HG03280 (cell line): ENCODE results near the gene TIGD1.

ENCODE experiments used
- ATAC-seq: cut with Tn5 transposase; IDR thresholded peaks from one replicate; pipeline ENCODE4 v1.9.1; 2021; ENCODE audit warnings: mild to moderate bottlenecking, moderate library complexity; ENCODE audit not compliant: unreplicated experiment

The TIGD1 gene

DNA sequence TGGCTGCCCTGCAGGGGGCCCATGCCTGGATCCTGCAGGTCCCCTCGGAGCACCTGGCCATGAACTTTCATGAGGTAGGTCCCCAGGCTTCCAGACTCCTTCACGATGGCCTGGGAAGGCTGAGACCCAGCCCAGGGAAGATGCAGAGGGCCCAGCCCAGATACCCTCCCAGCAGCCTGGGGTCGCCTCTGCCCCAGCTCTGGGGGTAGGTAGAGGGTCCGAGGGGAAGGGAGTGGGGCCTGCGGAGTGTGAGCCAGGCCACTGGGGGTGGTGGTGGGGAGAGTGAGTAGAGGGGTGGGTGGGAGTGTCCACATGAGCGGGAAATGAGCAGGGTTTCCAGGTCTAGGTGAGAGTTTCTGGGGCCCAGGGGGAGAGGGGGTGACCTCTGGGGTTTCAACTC is 25.6 kb downstream of the TIGD1 start:
- no peak for ATAC-seq

DNA sequence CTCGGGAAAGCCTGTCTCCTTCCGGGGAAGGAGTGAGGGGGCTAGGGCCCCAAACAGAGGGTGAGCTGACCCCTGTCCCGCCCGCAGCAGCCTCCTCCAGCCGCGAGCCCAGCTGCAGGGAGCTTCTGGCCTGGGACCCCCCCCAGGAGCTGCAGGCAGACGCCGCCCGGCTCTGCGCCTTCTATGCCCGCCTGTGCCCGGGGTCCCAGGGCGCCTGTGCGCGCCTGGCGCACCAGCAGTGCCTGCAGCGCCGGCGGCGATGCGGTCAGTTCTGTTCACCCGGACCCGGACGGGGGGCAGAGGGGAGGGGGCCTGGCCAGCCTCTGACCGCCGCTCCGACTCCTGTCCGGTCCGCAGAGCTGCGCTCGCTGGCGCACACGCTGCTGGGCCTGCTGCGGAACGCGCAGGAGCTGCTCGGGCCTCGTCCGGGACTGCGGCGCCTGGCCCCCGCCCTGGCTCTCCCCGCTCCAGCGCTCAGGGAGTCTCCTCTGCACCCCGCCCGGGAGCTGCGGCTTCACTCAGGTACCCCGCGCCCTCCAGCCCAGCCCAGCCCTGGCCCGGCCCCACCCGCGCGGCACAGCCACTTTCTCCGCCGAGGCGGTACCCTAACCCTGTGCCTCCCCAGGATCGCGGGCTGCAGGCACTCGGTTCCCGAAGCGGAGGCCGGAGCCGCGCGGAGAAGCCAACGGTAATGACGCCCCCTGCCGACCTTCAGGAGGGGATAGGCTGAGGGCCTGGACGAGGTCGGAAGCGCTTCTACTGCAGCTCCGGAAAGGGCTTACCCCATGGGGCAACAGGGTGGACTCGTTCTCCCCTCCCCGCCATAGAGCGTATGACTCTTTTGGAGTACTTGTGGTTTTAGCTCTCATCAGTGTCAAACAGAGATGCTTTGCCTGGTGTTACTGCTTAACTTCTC is 26.4 kb downstream of the TIGD1 start:
- no peak for ATAC-seq

DNA sequence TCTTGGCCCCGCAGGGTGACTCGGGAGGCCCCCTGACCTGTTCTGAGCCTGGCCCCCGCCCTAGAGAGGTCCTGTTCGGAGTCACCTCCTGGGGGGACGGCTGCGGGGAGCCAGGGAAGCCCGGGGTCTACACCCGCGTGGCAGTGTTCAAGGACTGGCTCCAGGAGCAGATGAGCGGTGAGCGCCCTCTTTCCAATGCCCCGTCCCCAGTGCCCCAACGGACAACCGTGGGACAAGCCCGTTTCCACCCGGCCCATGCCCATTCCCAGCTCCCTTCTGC is 27.0 kb downstream of the TIGD1 start:
- no peak for ATAC-seq

DNA sequence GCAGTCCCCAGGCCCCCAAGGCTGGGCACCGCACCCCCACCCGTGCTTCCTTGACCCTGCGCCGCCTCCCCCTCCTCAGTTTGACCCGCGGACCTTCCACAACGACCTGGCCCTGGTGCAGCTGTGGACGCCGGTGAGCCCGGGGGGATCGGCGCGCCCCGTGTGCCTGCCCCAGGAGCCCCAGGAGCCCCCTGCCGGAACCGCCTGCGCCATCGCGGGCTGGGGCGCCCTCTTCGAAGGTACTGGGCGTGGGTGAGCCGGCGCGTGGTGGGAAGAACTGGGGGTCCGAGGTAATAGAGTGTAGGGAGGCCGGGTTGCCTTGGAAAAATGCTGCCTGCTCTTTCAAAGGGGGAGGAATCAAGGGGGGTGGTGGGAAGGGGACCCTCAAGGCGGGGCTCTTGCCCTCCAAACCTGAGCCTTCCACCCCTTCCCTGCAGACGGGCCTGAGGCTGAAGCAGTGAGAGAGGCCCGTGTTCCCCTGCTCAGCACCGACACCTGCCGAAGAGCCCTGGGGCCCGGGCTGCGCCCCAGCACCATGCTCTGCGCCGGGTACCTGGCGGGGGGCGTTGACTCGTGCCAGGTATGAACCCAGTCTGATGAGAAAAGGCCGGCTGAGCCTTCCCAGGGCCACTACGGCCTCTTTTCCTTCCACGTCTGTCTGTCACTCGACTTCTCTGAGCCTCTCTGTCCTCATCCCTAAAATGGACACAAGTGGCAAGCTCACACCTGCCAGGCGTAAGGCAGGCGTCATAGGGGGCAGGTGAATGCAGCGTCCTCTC is 27.5 kb downstream of the TIGD1 start:
- ATAC-seq = no peak

- ATAC-seq = no peak
These were observed 28.3 kb downstream of the TIGD1 start for GRCh38 chr2:232521959-232522622.

DNA sequence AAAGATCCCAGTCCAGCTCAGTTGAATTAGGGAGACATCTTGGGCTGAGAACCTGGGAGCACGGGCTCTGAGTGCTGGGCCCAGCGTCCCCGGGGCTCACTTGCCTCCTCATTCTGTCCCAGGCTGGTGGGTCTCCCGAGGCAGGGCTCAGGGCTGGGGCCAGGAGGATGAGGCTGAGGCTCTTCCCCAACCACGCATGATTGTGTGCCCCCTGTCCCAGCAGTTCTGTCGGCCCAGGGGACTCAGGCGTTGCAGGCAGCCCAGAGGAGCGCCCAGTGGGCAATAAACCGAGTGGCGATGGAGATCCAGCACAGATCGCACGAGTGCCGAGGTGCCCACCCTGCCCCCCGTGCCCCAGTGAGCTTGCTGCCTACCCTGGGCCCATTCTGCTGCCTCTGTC is 29.3 kb downstream of the TIGD1 start:
- ATAC-seq = no peak

DNA sequence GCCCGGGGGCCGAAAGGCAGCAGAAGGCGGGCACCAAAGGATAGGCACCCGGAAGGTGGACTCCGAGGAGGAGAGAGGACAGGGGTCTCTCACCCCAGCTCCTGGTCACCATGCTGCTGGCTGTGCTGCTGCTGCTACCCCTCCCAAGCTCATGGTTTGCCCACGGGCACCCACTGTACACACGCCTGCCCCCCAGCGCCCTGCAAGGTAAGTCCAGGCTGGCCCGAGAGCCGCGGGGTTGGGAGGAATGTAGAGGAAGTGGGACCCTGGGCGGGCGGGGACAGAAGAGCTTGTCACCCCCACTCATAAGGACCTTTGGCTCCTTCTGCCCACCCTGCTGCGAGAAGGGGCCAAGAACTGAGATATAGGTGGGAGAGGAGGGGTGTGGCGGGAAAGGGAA is 29.9 kb downstream of the TIGD1 start:
- ATAC-seq = no peak

- no peak for ATAC-seq
These were observed 30.5 kb downstream of the TIGD1 start, which contains the start of gene PRSS56 for GRCh38 chr2:232519581-232520438. Gene PRSS56, plus strand, starts transcription at chr2:232520388. Its CDS starts 211 bp downstream, at chr2:232520599.

- no peak for ATAC-seq
These were observed 31.5 kb downstream of the TIGD1 start for GRCh38 chr2:232518844-232519243.

DNA sequence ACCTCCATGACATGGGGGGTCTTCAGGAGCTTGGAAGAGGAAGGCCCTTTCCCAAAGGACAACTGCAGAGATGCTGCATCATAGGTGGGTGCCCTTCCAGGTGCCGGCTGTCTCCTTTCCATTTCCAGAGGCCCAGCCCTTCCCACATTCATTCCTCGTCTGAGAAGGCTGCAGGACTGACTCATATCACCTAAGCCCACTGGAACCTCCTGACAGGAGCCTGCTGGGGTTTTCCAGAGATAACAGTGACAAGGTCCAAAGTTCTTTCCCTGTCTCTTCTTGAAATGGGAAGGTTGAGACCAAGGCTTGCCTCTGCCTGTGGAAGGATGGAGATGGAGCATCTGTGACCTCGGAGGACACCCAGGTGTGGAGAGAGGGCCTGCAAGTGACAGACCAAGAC is 33.8 kb downstream of the TIGD1 start:
- ATAC-seq = no peak

DNA sequence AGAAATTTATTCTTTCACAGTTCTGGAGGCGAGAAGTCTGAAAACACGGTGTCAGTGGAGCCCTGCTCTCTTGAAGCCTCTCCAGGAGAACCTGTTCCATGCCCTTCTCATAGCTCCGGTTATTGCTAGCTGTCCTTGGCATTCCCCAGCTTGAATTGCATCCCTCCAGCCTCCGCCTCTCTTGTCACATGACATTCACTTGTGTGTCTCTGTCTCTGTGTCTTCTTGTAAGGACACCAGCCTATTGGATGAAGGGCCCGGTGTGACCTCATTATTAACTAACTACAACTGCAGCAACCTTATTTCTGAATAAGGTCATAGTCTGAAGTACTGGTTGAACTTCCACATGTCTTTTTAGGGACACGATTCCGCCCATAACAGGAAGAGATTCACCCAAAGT is 34.7 kb downstream of the TIGD1 start:
- ATAC-seq = no peak

DNA sequence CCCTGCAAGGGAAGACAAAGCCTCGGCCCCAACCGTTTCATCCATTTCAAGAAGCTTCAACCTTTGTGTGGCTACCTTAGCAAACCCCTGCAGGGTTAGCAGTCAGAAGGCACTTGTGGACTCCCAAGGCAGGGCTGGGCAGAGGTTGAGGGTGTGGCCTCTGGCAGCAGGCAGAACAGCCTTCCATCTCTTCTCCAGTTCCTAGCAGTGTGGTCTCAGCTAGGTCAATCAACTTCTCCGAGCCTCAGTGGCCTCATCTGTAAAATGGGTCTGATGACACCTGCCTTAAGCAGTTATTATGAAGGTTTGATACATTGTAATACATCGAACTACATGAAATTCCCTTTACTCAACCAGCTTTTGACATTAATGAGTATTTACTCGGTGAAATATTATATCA is 37.0 kb downstream of the TIGD1 start:
- no peak for ATAC-seq

DNA sequence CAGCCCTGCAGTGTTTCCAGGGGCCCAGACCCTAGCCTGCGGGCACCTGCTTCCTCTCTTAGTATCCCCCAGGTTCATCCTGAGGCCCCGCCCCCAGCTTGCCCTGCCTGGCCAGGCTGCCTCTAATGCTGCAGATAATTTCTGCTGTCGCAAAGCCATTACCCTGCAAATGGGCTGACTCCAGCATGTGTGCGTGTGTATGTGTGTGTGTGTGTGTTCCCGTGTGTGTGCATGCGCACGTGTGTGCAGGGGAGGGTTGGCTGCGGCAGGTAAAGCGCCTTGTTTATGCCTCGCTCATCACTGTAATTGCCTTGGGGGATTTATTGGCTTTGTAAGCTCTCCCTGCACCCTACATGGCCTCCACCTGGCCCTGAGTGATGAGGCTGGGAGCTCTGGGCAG is 37.8 kb downstream of the TIGD1 start:
- ATAC-seq = no peak

GRCh38 chr2:232511336-232511890 is 38.9 kb downstream of the TIGD1 start:
- ATAC-seq = no peak

GRCh38 chr2:232508251-232508650 is 42.1 kb downstream of the TIGD1 start:
- no peak for ATAC-seq

DNA sequence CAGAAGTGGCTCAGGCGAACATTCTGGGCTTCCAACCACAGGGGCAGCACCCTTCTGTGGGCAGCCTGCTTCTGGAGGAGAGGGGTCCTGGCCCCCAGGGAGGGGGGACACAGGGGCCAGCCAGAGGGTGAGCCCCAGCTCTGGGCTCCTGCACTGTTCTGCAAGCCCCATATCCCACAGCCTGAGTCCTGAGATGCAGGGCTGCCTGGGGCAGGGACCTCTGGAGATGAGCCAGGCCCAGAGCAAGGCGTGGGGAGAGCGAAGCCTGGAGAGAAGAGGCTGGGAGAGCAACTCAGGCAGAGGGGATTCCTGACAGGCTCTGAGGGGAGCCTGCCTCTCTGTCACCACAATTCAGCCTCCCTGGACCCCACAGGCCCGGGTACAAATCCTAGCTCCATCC is 43.6 kb downstream of the TIGD1 start:
- no peak for ATAC-seq

- no peak for ATAC-seq
These were observed 44.5 kb downstream of the TIGD1 start for GRCh38 chr2:232505856-232506255.

GRCh38 chr2:232504438-232504837 is 45.9 kb downstream of the TIGD1 start:
- ATAC-seq = no peak

DNA sequence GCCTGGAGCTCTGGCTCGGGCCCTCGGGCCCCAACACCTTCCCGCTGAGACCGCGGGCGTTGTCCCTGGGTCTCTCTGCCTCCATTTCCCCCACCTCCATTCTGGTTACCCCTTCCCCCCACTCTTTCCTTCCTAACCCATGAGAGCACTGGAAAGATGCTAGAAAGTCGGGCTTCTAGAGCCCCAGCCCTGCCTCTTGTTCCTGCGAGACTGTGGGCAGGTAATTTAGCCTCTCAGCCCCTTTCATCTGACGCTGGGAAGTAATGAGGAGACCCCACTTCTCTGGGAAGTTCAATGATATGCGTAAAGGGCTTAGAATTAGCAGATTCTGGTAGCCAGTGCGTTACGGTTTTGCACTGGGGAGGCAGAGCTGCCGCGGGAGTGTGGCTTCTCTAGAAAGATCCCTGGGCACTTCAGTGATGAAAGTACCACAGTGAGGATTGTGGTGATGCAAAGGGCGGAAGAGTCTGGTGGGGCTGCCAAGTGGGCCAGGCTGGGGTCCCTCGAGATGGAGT is 46.5 kb downstream of the TIGD1 start:
- no peak for ATAC-seq
